ENCODE measurements around the gene TNFRSF12A. TPM values are rescaled to one million over a fixed set of nuclear protein-coding genes. Genes with fewer than 3 reads are reported as not detected.

The TNFRSF12A gene
- total RNA-seq, 2 donors from 2014 or later, result 11.6 to 27.3 TPM

DNA sequence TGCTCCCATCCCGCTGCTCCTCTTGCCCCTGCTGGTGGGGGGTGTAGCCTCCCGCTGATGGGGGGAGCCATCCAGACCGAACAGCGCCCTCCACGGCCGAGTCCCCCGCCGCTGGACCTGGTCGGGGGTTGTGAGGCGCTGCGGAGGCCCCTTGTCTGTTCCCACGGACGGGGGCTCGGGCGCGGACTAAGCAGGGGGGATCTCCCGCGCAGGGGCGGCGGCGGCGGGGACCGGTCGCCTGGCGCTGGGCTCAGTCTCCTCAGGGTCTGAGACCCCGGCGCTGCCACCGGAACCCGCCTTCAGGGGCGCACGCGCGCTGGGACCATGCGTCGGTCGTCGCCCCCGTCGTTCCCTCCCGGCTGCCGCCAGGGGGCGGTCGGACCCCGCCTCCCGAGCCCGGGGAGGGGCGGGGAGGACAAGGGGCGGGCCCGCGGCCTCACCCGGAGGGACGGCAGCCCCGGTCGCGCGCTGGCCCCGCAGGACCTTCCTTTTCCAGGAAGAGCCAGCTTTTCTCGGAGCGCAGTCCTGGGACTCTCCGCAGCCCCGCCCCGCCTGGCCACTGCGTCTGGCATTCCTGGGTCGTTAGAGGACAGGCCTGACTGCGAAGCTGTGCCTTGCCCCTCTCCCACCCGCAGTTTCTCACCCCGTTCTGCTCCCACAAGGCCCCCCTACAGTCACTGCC, 39.0 kb downstream of the TNFRSF12A start:
- Histone ChIP-seq H3K27ac (peak overlapping the region; percentile 81), H3K4me1 (peaks cover 12% of the 10 kb centered on the region), H3K9me3 (no peaks in the 10 kb centered on the region), H3K4me3 (peak overlapping the region; percentile 89), H3K9ac (ENCODE audit: low read depth in 2 of 2, low read length in 2 of 2) (peak overlapping the region; percentile 92 to 97), H3K27me3 (no peaks in the 10 kb centered on the region), H3K36me3 (no peaks in the 10 kb centered on the region)
- intact Hi-C loops (cut with DNase I), result loop anchor here (5.0 kb wide), 1 partner anchor 68 kb away; no protein-coding TSS in a partner anchor
- TF ChIP-seq, protein P1, sequence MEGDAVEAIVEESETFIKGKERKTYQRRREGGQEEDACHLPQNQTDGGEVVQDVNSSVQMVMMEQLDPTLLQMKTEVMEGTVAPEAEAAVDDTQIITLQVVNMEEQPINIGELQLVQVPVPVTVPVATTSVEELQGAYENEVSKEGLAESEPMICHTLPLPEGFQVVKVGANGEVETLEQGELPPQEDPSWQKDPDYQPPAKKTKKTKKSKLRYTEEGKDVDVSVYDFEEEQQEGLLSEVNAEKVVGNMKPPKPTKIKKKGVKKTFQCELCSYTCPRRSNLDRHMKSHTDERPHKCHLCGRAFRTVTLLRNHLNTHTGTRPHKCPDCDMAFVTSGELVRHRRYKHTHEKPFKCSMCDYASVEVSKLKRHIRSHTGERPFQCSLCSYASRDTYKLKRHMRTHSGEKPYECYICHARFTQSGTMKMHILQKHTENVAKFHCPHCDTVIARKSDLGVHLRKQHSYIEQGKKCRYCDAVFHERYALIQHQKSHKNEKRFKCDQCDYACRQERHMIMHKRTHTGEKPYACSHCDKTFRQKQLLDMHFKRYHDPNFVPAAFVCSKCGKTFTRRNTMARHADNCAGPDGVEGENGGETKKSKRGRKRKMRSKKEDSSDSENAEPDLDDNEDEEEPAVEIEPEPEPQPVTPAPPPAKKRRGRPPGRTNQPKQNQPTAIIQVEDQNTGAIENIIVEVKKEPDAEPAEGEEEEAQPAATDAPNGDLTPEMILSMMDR (IDR thresholded peaks at IDR 0.05), result peak; percentile 95
- DNase-seq, result peak; percentile 92

DNA sequence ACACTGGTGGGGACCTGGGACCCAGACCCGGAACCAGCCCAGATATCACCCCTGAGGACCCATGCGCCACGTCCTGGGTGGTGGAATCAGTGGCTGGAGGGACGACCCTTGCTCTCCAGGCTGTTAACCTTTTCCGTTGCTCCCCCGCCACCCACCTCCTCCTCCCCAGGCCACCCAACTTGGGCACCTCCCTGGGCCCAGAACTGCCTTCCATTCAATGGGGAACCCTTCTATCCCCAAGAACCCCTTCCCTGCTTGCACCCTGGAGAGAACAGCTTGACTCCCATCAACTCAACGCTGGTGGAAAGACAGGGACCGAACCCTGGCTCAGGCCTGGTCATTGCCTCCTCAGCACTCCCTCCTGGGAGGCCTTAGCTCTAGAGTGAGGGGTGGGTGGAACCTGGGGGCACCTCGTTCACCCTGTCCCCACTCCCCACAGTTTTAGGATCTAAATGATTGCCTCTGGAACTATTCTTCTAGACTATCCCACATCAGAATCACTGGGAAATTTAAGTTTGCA, 39.6 kb downstream of the TNFRSF12A start:
- Histone ChIP-seq H3K4me1 (peaks cover 16% of the 10 kb centered on the region), H3K9ac (ENCODE audit: low read depth in 2 of 2, low read length in 2 of 2) (peak overlapping the region; percentile 83 to 92), H3K27ac (peak overlapping the region; percentile 81), H3K4me3 (peak overlapping the region; percentile 89), H3K27me3 (no peaks in the 10 kb centered on the region), H3K36me3 (no peaks in the 10 kb centered on the region), H3K9me3 (no peaks in the 10 kb centered on the region)
- intact Hi-C loops (cut with DNase I), result loop anchor here (5.0 kb wide), 2 partner anchors 68 to 108 kb away; no protein-coding TSS in a partner anchor
- TF ChIP-seq, protein P1 (IDR thresholded peaks at IDR 0.05), result no peak
- no peak for DNase-seq

DNA sequence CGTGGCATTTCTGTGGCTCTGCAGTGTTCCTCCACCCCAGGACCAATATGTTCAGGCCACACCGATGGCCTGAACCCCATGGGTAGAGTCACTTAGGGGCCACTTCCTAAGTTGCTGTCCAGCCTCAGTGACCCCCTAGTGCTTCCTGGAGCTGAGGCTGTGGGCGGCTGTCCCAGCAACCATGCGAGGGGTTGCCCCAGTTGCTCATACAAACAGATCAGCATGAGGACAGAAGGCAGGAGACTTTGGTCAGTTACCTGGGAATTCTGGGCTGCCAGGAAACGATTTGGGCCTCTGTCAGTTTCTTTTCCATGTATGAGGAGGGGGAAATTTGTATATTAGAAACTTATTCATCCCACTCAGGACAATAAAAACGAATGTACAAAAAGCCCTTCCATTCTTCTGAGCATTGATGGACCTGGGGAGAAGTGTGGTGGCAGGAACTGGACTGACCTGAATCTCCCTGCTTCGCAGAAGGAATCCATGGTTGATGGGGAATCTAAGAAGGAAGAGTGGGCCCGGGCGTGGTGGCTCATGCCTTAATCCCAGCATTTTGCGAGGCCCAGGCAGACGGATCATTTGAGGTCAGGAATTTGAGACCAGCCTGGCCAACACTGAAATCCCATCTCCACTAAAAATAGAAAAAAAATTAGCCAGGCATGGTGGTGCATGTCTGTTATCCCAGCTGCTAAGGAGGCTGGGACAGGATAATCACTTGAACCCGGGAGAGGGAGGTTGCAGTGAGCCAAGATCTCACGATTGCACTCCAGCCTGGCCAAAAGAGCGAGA, 40.4 kb downstream of the TNFRSF12A start:
- H3K27me3 ChIP-seq, result no peaks in the 10 kb centered on the region
- H3K4me3 ChIP-seq, result no peak overlapping the region
- DNase-seq, result no peak
- H3K36me3 ChIP-seq, result no peaks in the 10 kb centered on the region
- peak overlapping the region in 1 of 2 donors; percentile 83 for H3K9ac ChIP-seq (ENCODE audit: low read depth in 2 of 2, low read length in 2 of 2)
- no peak overlapping the region for H3K27ac ChIP-seq
- H3K4me1 ChIP-seq, result peaks cover 17% of the 10 kb centered on the region
- intact Hi-C loops (cut with DNase I), result loop anchor here (5.0 kb wide), 1 partner anchor 107 kb away; no protein-coding TSS in a partner anchor
- no peaks in the 10 kb centered on the region for H3K9me3 ChIP-seq
- TF ChIP-seq, protein P1 (IDR thresholded peaks at IDR 0.05), result no peak

DNA sequence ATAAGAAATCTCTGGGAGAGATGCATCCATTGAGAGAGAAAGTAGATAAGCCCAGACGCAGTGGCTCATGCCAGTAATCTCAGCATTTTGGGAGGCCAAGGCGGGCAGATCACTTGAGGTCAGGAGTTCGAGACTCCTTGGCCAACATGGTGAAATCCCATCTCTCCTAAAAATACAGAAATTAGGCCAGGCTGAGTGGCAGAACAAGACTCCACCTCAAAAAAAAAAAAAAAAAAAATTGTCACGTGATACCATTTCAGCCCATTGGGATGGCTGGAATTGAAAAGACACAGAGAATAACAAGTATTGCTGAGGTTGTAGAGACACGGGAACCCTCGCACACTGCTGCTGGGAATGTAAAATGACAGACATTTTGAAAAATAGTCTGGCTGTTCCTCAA, 42.4 kb downstream of the TNFRSF12A start:
- Histone ChIP-seq H3K27me3 (no peaks in the 10 kb centered on the region), H3K9ac (ENCODE audit: low read depth in 2 of 2, low read length in 2 of 2) (no peak overlapping the region), H3K4me3 (no peak overlapping the region), H3K27ac (no peak overlapping the region), H3K9me3 (no peaks in the 10 kb centered on the region), H3K4me1 (peaks cover 17% of the 10 kb centered on the region), H3K36me3 (no peaks in the 10 kb centered on the region)
- intact Hi-C loops (cut with DNase I), result loop anchor here (5.0 kb wide), 1 partner anchor 105 kb away; no protein-coding TSS in a partner anchor
- DNase-seq, result no peak
- TF ChIP-seq, protein P1 (IDR thresholded peaks at IDR 0.05), result no peak

DNA sequence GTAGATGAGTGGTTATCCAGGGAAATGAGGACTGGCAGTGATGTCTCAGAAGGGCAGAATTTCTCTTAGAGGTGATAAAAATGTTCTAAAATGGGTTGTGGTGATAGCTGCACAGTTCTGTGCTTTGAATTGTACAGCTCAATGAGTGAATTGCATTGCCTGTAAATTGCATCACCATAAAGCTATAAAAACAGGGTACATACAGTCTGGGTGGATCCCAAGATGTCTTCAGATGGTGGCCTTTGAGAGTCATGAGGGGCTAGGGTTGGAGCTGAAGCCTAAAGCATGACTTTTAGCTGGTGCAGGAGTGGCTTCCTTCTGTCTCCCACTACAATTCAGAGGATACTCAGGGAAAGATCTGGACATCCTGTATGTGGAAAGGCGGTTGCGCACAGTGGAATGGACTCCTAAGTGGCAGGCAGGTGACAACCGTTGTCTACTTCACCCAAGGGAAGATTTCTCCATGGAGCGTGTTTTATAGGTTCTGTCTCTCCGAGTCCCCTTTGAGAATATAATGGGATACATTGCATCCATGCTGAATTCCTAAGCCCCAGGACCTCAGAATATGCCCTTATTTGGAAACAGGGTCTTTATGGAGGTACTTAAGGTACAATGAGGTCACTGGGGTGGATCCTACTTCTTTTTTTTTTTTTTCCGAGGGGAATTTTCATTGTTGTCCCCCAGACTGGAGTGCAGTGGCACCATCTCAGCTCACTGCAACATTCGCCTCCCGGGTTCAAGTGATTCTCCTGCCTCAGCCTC, 43.6 kb downstream of the TNFRSF12A start:
- Histone ChIP-seq H3K4me3 (no peak overlapping the region), H3K4me1 (peaks cover 12% of the 10 kb centered on the region), H3K9me3 (no peaks in the 10 kb centered on the region), H3K36me3 (no peaks in the 10 kb centered on the region), H3K27ac (peak overlapping the region; percentile 78), H3K27me3 (no peaks in the 10 kb centered on the region), H3K9ac (ENCODE audit: low read depth in 2 of 2, low read length in 2 of 2) (no peak overlapping the region)
- intact Hi-C loops (cut with DNase I), result loop anchor here (5.0 kb wide), 1 partner anchor 103 kb away; no protein-coding TSS in a partner anchor
- TF ChIP-seq, protein P1 (IDR thresholded peaks at IDR 0.05), result no peak
- DNase-seq, result no peak

Measured in colonic mucosa (tissue), 4 donors.